Activated naive CD8-positive, alpha-beta T cell treated with anti-CD3 and anti-CD28 coated beads, Interleukin-2, amount 50 U/mL, for 24 hours (primary cell): Measurements from ENCODE around the gene MYH9.

Experiments used
- ATAC-seq: fragments of 150-1000 bp; cut with Tn5 transposase; one replicate; pipeline ENCODE4 v1.10.0; 2021
- DNase-seq: peaks from one replicate; pipeline ENCODE4 v3.0.0; 2021
- H3K27ac Mint-ChIP-seq: one replicate; pipeline ENCODE4 v1.8.0; 2021; ENCODE audit warnings: mild to moderate bottlenecking, mixed read lengths
- H3K27me3 Mint-ChIP-seq: one replicate; pipeline ENCODE4 v1.8.0; 2021; ENCODE audit warnings: mixed read lengths
- H3K36me3 Mint-ChIP-seq: one replicate; pipeline ENCODE4 v1.8.0; 2021; ENCODE audit warnings: low read depth, mixed read lengths
- H3K4me1 Mint-ChIP-seq: one replicate; pipeline ENCODE4 v1.8.0; 2021; ENCODE audit warnings: mixed read lengths
- H3K4me3 Mint-ChIP-seq: one replicate; pipeline ENCODE4 v1.8.0; 2021; ENCODE audit warnings: mild to moderate bottlenecking, moderate library complexity, mixed read lengths
- H3K9me3 Mint-ChIP-seq: one replicate; pipeline ENCODE4 v1.8.0; 2021; ENCODE audit warnings: mixed read lengths

The MYH9 gene

DNA sequence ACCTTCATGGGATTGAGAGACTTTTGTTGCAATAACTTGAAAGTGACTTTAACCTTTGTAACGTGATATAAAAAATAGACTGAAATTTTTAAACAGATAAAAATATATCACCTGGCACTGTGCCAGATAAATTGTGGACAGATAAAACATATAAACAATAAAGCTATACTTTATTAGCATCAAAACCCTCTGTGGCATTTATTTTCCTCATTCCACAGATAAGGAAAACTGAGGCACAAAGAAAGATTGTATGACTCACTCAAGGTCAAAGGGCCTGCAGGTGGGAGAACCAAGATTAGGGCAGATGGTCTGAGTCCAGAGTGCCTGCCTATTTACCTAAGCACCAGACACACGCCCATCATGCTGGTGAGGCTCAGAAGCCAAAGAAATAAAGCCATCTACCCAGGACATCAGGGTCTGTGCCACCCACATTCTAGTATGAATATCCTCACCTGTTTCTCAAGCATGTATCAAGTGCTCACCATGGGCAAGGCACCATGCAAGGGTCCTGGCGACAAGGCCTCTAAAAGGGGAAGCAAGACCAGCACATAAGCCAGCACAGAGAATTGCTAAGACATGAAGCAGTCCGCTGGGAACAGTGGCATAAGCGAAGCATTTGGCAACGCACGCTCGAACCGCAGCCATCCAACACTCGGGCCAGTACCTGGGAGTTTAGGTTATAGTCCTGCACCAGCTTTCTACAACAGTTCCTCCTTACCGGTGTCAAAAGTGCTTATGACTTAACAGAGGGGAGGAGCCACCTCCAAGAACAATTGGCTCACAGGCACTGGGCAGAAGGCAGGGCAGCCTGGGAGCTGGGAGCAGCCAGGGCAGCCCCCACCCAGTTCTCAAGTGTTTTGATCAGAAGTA lies 17.6 kb downstream of the MYH9 start:
- peak; percentile 31 for ATAC-seq
- H3K9me3 Mint-ChIP-seq, result no peaks in the 10 kb centered on the region
- H3K4me1 Mint-ChIP-seq, result peaks cover 98% of the 10 kb centered on the region
- H3K27ac Mint-ChIP-seq, result peak overlapping the region; percentile 96
- H3K27me3 Mint-ChIP-seq, result no peaks in the 10 kb centered on the region
- H3K4me3 Mint-ChIP-seq, result peak overlapping the region; percentile 75
- H3K36me3 Mint-ChIP-seq, result peaks cover 46% of the 10 kb centered on the region
- DNase-seq, result no peak

DNA sequence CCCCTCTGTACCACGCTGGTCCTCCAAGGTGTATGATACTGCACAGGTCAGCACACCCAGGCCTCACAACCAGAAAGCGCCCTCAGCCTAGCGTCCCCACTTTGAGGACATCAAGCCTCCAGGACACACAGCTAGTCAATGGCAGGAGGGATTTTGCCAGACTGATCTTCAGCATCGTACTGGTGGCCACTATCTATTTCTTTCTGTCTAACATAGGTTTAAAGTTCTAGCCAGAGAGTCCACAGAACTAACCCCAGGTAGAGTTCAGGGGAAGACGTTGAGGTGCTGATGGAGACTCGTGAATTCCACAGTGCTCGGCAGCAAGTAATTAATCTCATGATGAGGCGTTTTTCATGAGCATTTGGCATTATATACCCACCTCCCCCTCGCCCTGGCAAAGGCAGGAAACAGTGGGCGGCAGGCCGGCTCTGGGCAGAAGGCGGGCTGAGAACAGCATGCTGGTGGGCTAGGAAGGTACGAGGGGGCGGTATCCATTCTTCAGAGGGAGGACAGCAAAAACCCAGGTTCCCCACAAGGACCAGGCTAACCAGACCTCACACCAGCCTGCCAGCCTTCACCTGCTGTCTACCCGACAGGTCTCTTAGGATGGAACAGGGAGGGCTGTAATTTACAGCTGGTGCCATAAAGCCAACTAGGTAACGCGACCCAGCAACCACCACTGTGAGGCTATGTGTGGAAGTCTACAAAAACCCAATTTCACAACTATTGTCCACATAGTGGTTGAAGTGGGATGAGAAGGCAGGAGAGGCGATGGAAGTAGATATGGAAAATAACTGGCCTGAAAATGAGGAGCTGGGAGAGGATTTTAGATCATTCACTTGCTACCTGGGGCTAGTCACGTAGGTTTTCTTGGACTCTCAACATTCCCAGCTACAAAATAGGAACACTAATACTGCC lies 18.5 kb downstream of the MYH9 start:
- no peak for ATAC-seq

DNA sequence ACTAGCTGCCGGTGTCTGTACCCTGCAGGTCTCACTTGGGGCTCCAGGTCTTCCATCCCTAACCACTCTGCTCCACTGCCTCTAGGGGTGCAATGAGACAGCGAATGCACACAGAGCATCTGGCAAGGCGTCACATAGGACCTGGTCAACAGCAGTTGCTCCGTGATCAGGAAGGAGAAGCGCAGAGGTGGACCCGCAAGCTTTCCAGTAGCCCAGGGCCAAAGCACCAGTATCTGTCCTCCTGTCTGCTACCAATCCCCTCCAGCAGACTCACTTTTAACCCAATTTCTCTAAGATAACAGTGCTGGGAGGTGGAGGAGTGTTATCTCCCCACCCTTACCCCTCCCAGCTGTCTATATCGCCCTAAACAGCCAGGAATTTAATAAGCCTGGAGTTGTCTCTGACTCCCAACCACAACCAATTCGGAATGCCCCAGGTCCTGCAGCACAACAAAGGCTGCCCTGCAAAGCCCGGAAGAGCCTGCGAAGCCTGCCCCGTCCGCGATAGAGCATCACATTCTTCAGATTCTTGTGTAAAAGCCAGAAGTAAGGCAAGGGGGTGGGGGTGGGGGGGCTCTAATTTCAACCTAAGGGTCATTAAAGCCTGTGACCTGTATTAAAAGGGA lies 19.3 kb downstream of the MYH9 start:
- peaks cover 50% of the 10 kb centered on the region for H3K36me3 Mint-ChIP-seq
- ATAC-seq (no peak), DNase-seq (no peak)
- no peaks in the 10 kb centered on the region for H3K27me3 Mint-ChIP-seq
- H3K27ac Mint-ChIP-seq, result peak overlapping the region; percentile 96
- H3K9me3 Mint-ChIP-seq, result no peaks in the 10 kb centered on the region
- H3K4me3 Mint-ChIP-seq, result peak overlapping the region; percentile 75
- peaks cover 99% of the 10 kb centered on the region for H3K4me1 Mint-ChIP-seq

More for the DNA sequence above, 18.5 kb downstream of the MYH9 start:
- Mint-ChIP-seq H3K4me3 (peak overlapping the region; percentile 75), H3K27ac (peak overlapping the region; percentile 96), H3K27me3 (no peaks in the 10 kb centered on the region), H3K9me3 (no peaks in the 10 kb centered on the region), H3K36me3 (peaks cover 45% of the 10 kb centered on the region), H3K4me1 (peaks cover 99% of the 10 kb centered on the region)
- DNase-seq, result peak; percentile 66

DNA sequence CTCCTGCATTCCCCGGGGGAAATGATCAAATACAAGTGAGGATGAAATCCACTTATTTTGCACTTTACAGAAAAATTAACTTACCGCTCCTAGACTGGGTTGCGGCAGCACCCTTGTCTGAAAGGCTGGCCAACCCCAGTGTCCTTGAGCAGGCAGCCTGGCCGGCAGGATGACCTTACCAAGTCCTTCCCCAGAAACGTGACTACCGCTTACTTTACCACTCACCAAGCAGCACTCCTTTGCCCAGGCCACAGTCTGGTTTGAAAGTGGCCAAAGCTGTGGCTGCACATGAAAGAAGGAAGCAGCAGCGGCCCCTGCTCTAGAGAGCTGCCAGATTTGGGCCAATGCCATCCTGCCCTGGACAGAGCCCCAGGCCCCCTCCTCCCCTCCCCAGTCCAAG lies 20.3 kb downstream of the MYH9 start:
- DNase-seq, result no peak
- H3K9me3 Mint-ChIP-seq, result no peaks in the 10 kb centered on the region
- no peaks in the 10 kb centered on the region for H3K27me3 Mint-ChIP-seq
- peak overlapping the region; percentile 96 for H3K27ac Mint-ChIP-seq
- H3K4me1 Mint-ChIP-seq, result peaks cover 99% of the 10 kb centered on the region
- H3K36me3 Mint-ChIP-seq, result peaks cover 50% of the 10 kb centered on the region
- peak overlapping the region; percentile 58 for H3K4me3 Mint-ChIP-seq
- ATAC-seq, result no peak

DNA sequence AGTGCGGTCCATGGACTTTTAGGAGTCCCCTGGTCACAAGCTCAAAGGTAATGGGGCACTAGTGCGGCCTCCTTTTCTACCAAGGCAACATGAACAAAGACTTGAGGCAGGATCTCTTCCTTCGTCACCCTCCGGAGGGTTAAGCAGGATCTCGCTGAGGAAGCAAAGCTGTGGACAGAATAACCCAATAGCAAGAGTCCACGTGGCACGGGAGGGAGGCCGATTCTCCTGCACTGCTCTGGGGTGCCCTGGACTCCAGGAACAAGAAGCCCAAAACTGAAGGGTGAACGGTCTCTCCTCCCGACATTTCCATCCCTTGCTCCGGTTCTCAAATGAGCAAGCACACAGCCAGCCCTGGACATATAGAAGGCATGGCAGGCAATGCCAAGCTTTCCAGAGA lies 20.7 kb downstream of the MYH9 start:
- H3K4me3 Mint-ChIP-seq, result peak overlapping the region; percentile 58
- no peaks in the 10 kb centered on the region for H3K9me3 Mint-ChIP-seq
- peaks cover 47% of the 10 kb centered on the region for H3K36me3 Mint-ChIP-seq
- no peaks in the 10 kb centered on the region for H3K27me3 Mint-ChIP-seq
- H3K4me1 Mint-ChIP-seq, result peaks cover 99% of the 10 kb centered on the region
- peak overlapping the region; percentile 96 for H3K27ac Mint-ChIP-seq
- DNase-seq, result no peak
- ATAC-seq, result no peak

DNA sequence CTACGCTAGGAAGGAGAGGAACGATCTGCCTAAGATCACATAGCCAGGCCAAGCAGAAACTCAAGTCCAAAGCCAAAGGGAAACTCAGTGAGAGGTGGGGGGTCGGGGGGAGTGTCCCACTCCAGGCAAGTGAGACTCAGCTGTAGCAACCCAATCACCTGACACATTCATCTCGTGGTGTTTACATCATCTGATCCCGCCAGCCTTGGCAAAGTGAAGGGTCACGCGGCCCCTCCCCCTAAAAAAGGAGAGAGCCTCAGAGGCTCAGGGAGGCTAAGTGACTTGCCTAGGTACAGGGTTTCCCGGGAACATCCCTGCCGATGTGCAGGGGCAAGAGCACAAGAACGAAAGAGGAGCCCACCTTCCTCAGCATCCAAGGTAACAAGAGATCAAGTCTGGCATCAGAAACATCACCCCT lies 21.5 kb downstream of the MYH9 start:
- Mint-ChIP-seq H3K36me3 (peaks cover 46% of the 10 kb centered on the region), H3K27me3 (no peaks in the 10 kb centered on the region), H3K27ac (peak overlapping the region; percentile 96), H3K9me3 (no peaks in the 10 kb centered on the region), H3K4me1 (peaks cover 99% of the 10 kb centered on the region), H3K4me3 (peak overlapping the region; percentile 58)
- DNase-seq (no peak), ATAC-seq (no peak)

DNA sequence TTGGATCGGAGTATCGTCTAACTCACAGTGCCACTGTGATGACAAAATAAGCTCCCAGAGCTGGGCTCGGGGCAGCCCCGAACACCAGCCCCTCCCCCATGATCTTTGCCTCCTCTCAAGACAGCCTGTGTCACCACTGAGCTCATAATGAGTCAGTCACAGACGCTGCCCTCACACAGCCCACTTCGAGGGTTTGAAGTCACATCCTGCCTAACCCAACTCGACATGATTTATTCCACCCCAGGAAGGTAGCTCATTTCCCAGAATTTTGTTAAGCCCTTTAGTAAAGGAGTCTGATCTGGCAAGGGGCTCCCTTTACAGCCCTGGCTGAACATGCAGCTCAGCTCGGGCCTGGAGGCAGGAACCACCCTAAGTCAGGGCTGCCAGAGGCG lies 22.8 kb downstream of the MYH9 start:
- H3K4me3 Mint-ChIP-seq, result peak overlapping the region; percentile 74
- no peaks in the 10 kb centered on the region for H3K27me3 Mint-ChIP-seq
- no peaks in the 10 kb centered on the region for H3K9me3 Mint-ChIP-seq
- peak overlapping the region; percentile 96 for H3K27ac Mint-ChIP-seq
- DNase-seq, result peak; percentile 88
- ATAC-seq, result peak; percentile 92
- H3K36me3 Mint-ChIP-seq, result peaks cover 43% of the 10 kb centered on the region
- H3K4me1 Mint-ChIP-seq, result peaks cover 99% of the 10 kb centered on the region

DNA sequence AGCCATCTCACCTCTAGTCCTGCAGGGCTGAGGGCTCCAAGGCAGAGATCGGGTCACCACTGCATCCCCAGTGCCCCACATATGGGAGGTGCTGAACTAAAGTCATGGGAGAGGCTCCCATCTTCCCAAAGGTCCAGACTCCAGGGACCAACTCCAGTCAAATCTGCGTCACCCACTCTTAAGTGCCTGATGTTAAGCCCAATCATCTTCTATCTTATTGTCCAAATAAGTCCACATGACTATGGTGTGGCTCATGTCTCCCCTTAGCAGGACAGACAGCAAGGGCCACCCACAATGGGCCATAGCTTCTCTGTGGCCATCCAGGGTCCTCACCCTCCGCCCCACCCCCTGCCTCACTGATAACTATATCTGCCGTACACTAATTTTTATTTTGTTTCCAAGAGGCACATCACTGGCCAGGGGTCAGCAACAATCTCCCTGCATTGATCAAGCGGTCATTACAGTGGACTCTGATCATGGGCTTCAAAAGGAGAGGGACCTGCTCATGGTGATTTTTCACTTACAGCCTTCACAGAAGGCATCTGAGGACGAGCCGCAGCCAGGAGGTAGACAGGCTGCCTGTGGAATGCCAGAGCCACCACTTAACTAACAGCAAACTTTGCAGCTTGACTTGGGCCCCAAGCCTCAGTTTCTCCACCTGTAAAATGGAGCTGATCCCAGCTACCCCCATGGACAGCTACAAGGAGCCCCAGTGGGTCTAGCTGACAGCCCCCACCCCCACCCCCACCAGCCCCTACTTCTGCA lies 23.3 kb downstream of the MYH9 start:
- peaks cover 41% of the 10 kb centered on the region for H3K36me3 Mint-ChIP-seq
- peak overlapping the region; percentile 74 for H3K4me3 Mint-ChIP-seq
- DNase-seq (no peak), ATAC-seq (no peak)
- peaks cover 99% of the 10 kb centered on the region for H3K4me1 Mint-ChIP-seq
- no peaks in the 10 kb centered on the region for H3K9me3 Mint-ChIP-seq
- H3K27me3 Mint-ChIP-seq, result no peaks in the 10 kb centered on the region
- peak overlapping the region; percentile 96 for H3K27ac Mint-ChIP-seq

DNA sequence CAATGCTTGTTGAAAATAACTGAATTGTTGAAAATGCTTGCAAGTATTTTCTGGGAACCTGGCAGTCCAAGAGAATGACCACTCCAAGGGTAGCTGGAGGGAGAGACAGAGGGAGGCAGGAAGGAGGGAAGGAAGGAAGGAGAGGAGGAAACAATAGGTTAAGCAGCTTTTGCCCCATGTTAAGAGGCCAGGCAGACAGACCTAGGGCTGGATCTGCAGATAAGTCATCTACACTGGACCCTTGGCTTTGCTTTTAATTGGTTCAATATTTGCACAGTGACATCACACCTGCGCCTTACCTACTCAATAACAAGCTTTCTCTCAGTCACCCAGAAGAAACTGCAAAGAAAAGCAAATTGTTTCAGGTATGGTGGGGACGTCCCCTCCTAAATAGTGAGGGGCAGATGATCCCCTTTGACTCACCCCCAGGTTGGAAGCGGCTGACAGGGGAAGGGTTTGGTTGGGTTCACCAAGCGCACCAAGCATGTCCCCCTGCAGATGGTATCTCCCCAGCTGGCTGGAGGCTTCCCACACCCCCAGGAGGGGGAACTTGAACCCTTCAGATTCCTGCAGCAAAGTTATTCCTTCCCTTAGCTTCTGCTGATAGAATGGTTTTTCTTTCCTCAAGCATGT lies 24.3 kb downstream of the MYH9 start:
- H3K4me1 Mint-ChIP-seq, result peaks cover 100% of the 10 kb centered on the region
- H3K36me3 Mint-ChIP-seq, result peaks cover 48% of the 10 kb centered on the region
- H3K9me3 Mint-ChIP-seq, result no peaks in the 10 kb centered on the region
- no peak for ATAC-seq
- no peaks in the 10 kb centered on the region for H3K27me3 Mint-ChIP-seq
- DNase-seq, result no peak
- H3K27ac Mint-ChIP-seq, result peak overlapping the region; percentile 96
- H3K4me3 Mint-ChIP-seq, result peak overlapping the region; percentile 74

DNA sequence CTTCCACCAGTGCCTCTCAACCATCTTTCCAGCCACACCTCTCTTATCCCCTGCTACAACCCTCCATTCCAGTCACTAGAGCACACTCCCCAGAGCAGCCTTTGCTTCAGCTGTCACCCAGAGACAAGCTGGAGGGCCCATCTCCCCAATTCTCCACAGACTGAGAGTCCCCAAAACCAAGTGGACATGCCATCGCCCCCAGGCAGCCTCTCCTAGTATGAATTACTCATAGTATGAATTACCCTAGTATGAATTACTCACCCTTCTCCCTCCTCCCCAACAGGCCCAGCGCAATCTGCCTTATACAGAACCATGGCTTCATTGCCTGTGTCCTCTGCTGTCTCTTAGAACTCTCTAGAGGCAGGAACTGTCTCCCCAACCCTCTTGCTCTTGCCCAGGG lies 24.8 kb downstream of the MYH9 start:
- H3K4me3 Mint-ChIP-seq, result peak overlapping the region; percentile 70
- H3K4me1 Mint-ChIP-seq, result peaks cover 100% of the 10 kb centered on the region
- H3K27me3 Mint-ChIP-seq, result no peaks in the 10 kb centered on the region
- ATAC-seq, result peak; percentile 51
- peak; percentile 46 for DNase-seq
- H3K27ac Mint-ChIP-seq, result peak overlapping the region; percentile 96
- H3K9me3 Mint-ChIP-seq, result no peaks in the 10 kb centered on the region
- peaks cover 45% of the 10 kb centered on the region for H3K36me3 Mint-ChIP-seq

DNA sequence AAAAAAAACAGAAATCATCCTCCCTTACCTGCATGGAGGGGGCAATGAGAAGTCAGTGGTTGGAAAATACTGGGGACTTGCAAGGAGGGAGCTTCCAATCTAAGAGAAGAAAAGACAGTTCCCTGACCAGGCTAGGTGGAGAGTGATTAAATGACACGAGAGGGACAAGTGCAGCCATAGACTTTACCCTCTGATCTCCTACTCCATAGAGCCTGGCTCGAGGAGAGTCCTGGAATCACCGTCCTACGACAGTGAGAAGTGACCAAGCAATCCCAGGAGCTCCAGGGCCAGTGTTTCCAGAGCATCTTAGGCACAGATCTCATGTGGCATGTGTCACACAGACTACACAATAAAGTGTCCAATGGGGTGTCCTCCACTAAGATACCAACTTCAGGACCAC lies 25.7 kb downstream of the MYH9 start:
- Mint-ChIP-seq H3K9me3 (no peaks in the 10 kb centered on the region), H3K4me1 (peaks cover 100% of the 10 kb centered on the region), H3K27ac (peak overlapping the region; percentile 96), H3K27me3 (no peaks in the 10 kb centered on the region), H3K36me3 (peaks cover 48% of the 10 kb centered on the region), H3K4me3 (peak overlapping the region; percentile 49)
- ATAC-seq (no peak), DNase-seq (no peak)

DNA sequence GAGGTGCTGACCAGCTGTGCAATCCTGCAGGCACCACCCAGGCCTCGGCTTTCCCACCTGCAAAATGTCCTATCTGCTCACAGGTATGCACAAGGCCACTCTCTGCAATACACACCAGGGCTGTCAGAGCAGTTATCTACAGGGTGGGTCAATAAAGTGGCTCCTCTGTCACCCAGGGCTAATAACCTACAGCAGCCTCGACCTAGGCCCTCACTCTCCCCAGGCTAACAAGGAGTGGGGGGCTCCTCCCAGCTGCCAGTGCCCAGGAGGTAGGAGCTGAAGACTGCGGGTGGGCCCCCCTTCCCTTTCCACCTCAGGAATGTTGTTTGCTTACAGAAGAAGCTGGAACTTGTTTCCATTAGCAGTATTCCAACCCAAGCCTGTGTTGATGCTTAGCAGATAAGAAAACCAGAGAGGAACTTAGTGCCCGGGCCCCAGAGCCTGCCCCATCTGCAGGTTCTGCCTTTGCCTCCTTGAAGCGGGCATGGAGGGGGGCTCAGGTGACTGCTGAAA lies 26.8 kb downstream of the MYH9 start:
- ATAC-seq (no peak), DNase-seq (no peak)
- Mint-ChIP-seq H3K4me1 (peaks cover 100% of the 10 kb centered on the region), H3K4me3 (no peak overlapping the region), H3K36me3 (peaks cover 49% of the 10 kb centered on the region), H3K27me3 (no peaks in the 10 kb centered on the region), H3K27ac (peak overlapping the region; percentile 96), H3K9me3 (no peaks in the 10 kb centered on the region)

DNA sequence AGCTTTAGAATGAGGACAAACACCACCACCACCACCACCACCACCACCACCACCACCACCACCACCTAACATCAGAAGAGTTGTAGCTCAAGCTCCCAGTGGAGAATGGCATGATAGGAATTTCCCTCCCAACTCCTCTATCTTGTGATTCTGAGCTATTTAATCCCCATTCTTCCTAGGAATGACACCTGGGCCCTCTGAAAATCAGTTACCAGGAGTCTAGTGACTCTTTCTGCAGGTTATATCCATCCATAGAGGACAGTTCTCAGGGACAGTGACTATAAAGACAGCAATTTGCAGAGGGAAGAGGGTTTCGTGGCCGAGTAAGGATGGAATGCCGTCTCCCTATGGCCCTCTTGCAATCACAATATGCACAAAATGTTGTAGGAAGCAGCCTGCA lies 27.8 kb downstream of the MYH9 start:
- peak overlapping the region; percentile 96 for H3K27ac Mint-ChIP-seq
- DNase-seq (no peak), ATAC-seq (no peak)
- no peaks in the 10 kb centered on the region for H3K9me3 Mint-ChIP-seq
- no peak overlapping the region for H3K4me3 Mint-ChIP-seq
- no peaks in the 10 kb centered on the region for H3K27me3 Mint-ChIP-seq
- peaks cover 58% of the 10 kb centered on the region for H3K36me3 Mint-ChIP-seq
- peaks cover 100% of the 10 kb centered on the region for H3K4me1 Mint-ChIP-seq
